ENCODE results near the gene PLEKHM3.

- TF ChIP-seq POLR2AphosphoS5 (IDR thresholded peaks at IDR 0.05; ENCODE audit: low read depth, low read length), result no peak
- TF ChIP-seq POLR2A (IDR thresholded peaks at IDR 0.05; ENCODE audit: low read depth, low read length), result no peak
- TF ChIP-seq SPI1 (IDR thresholded peaks at IDR 0.05; ENCODE audit: low read depth, low read length), result no peak
- no peak for TF ChIP-seq TAF1 (IDR thresholded peaks at IDR 0.05; ENCODE audit: low read depth, low read length)
These were observed 90.6 kb downstream of the PLEKHM3 start for GRCh38 chr2:207934720-207935119.

Data from GM12891 (cell line).